GM10266 (cell line): ENCODE data around the gene DDX25.
A peak's percentile ranks its signal among the peaks of the same experiment; 100 is the strongest.
"Not testable (repeated sequence)": the region's sequence is repeated elsewhere in the genome, so short reads cannot be mapped to it uniquely, and the experiment has no call there.

ENCODE experiments used
- DNase-seq: peaks from one replicate; pipeline ENCODE4 v3.0.0; 2012; ENCODE audit errors: extremely low spot score
- TF ChIP-seq, protein P1 (sequence below): IDR thresholded peaks from 2 replicates; pipeline ENCODE4 v1.5.1; 2012; ENCODE audit warnings: mild to moderate bottlenecking, low read depth; ENCODE audit not compliant: control insufficient read depth, insufficient read depth; ENCODE audit errors: missing control alignments

Gene DDX25

DNA sequence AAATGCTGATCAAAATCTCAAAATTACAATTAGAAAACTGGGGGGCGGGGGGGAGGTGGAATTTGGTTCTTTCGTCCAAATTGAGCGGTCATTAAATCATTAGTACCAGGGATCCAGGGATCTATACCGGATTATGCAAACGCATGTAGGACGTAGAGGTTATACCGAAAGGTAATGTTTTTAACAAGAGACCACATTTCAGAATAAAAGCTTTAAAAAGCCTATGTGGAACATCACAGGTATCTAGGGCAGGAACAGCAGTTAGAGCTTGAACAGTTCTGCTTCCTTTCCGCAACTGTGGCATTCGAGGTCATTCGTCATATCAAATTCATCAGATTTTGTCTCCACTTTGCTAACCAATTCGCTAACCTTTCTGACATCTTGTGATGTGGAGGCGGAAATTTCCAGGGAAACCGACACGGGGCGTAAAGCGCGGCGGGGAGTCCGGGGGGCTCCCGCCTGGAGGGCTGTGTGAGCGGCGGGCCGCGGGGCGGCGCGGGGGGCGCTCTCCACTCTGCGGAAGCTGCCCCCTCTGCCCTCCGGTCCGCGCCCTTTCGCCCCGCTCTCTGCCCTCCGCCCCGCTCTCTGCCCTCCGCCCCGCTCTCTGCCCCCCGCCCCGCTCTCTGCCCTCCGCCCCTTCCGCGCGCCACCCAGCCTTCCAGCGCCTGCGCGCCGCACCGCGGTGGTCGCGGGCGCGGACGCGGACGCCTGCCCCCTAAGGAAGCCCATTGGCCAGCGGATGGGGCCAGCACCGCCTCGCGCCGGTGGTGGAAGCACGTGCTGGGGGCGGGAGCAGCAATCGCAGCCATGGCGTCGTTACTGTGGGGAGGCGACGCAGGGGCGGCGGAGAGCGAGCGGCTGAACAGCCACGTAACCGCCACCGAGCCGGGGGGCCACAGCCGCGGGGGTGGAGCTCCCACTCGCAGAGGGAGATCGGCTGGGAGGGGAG lies at the start of gene DDX25:
TSS of gene DDX25 (plus strand) at position 798 of the 949 bp plus-strand sequence. CDS start at position 808, 10 bp downstream.
- TF ChIP-seq, protein P1, sequence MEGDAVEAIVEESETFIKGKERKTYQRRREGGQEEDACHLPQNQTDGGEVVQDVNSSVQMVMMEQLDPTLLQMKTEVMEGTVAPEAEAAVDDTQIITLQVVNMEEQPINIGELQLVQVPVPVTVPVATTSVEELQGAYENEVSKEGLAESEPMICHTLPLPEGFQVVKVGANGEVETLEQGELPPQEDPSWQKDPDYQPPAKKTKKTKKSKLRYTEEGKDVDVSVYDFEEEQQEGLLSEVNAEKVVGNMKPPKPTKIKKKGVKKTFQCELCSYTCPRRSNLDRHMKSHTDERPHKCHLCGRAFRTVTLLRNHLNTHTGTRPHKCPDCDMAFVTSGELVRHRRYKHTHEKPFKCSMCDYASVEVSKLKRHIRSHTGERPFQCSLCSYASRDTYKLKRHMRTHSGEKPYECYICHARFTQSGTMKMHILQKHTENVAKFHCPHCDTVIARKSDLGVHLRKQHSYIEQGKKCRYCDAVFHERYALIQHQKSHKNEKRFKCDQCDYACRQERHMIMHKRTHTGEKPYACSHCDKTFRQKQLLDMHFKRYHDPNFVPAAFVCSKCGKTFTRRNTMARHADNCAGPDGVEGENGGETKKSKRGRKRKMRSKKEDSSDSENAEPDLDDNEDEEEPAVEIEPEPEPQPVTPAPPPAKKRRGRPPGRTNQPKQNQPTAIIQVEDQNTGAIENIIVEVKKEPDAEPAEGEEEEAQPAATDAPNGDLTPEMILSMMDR: no peak
- no peak for DNase-seq

DNA sequence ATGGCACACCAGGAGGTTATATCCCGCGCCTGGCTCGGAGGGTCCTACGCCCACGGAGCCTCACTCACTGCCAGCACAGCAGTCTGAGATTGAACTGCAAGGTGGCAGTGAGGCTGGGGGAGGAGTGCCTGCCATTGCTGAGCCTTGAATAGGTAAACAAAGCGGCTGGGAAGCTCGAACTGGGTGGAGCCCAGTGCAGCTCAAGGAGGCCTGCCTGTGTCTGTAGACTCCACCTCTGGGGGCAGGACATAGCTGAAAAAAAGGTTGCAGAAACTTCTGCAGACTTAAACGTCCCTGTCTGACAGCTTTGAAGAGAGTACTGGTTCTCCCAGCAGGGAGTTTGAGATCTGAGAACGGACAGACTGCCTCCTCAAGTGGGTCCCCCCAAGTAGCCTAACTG lies 46.6 kb upstream of the DDX25 start:
- DNase-seq: not testable (repeated sequence)

DNA sequence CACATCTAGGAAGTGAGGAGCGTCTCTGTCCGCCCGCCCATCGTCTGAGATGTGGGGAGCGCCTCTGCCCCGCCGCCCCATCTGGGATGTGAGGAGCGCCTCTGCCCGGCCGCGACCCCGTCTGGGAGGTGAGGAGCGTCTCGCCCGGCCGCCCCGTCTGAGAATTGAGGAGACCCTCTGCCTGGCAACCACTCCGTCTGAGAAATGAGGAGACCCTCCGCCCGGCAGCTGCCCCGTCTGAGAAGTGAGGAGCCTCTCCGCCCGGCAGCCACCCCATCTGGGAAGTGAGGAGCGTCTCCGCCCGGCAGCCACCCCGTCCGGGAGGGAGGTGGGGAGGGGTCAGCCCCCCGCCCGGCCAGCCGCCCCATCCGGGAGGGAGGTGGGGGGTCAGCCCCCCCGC lies 41.5 kb upstream of the DDX25 start:
- not testable (repeated sequence) for DNase-seq

DNA sequence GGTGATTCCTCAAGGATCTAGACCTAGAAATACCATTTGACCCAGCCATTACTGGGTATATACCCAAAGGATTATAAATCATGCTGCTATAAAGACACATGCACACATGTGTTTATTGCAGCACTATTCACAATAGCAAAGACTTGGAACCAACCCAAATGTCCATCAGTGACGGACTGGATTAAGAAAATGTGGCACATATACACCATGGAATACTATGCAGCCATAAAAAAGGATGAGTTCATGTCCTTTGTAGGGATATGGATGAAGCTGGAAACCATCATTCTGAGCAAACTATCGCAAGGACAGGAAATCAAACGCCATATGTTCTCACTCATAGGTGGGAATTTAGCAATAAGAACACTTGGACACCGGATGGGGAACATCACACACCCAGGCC lies 39.0 kb upstream of the DDX25 start:
- not testable (repeated sequence) for DNase-seq

DNA sequence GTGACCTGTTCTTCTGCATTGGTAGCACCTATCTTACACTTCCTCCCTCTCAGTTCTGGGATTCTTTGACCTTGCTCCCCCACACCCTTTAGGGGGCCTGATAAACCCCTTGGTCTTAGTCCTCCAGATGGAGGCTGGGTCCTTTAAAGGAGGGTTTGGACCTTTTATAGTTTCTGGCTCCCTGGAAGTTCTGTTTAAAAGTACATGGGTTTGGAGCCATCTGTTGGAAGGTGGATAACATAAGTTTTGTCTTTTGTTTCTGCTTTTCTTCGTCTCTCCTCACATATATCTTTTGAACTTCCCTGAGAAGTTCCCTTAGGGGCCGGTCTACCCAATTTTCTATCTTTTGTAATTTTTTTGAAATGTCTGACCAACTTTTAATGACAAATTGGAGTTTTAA lies 34.8 kb upstream of the DDX25 start:
- TF ChIP-seq, protein P1: no peak
- DNase-seq: no peak

DNA sequence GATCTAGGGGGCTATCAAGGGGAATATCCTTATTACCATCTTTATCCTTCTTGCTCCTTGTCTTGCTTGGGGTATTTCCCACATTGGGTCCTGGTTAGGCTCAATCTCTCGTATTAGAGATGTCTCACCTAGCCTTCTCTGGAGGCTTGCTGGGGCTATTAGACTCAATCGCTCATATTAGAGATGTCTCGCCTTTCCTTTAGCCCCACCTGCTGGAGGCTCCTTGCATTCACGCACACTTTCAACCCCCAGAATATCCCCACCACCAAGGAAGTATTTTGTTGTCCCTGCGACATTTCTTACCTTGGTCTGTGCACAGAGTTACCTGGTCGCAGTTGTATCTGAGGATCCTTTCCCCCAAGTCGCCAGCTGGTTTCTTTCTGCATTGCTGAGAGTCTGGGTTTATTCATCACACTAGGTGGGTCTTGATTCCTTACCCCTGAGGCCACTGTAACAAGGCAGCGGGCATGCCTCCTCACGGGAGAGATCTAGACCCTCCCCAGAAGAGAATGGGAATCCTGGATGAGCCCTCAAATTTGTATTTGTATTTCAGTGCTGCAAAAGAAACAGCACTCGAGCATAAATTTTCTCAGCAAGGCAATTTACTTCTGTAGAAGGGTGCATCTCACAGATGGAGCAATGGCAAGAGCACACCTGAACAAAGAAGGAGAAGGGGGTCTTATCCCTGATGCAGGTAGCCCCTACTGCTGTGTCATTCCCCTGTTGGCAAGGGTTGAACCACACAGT lies 32.7 kb upstream of the DDX25 start:
- TF ChIP-seq, protein P1: peak; percentile 23
- DNase-seq: no peak

DNA sequence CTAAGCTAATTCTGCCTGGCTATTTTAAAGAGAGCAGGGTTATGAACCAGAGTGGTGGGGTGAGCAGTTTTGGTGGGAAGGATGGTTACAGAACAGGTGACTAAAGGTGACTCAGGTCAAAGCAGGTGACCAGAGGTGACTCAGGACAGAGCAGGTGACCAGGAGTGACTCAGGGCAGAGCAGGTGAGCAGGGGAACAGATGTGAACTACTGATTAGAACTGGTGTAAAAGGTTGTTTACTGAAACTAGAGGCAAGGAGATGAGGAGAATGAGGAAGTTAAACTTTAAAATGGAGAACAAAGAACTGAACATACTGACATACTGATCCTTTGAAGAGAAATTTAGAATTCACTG lies 32.2 kb upstream of the DDX25 start:
- no peak for DNase-seq
- TF ChIP-seq, protein P1: no peak

DNA sequence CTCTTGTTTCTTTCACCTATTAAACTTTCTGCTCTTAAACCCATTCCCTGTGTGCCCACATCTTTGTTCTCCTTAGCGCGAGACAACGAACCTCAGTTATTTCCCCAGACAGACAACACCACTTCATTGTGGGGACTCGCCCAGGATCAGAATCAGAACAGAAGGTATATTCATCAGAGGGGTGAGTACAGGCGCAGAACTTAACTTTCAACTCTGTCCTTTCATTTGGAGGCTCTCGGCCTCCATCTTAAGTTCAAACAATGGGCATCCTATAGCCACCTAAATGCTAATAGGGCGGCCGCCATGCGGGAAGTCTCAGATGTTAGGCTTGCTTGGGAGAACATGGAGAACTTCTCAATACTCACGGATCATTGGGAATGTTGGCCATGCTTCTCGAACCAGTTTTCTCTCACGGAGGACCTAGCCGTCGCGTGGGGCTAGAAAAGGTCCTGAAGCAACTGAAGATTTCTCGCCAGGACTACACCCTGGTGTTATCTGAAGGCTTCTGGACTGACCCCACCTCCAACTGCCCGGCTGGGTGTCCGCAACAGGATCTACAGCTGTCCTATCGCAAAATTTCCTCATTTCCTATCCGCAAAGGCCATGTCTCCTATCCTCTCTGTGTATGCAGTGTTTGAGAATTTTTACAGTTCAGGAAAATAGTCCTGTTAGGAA lies 30.3 kb upstream of the DDX25 start:
- no peak for DNase-seq
- TF ChIP-seq, protein P1: no peak
